NCI-H1105 (cell line): ENCODE measurements around the gene PRKAR1A.

Source experiments
- DNase-seq: peaks from one replicate; lab custom pipeline; 2025; lab: John Stamatoyannopoulos, UW

Gene PRKAR1A

GRCh38 chr17:68600067-68600930 is 88.1 kb downstream of the PRKAR1A start:
- DNase-seq = no peak
